ENCODE results near the gene AMPD2. TPM values are rescaled to one million over a fixed set of nuclear protein-coding genes. Genes with fewer than 3 reads are reported as not detected.
"Not testable (repeated sequence)": the region's sequence is repeated elsewhere in the genome, so short reads cannot be mapped to it uniquely, and the experiment has no call there.

Gene AMPD2
- total RNA-seq, 1 donor from 2014 or later, result 78.4 TPM

DNA sequence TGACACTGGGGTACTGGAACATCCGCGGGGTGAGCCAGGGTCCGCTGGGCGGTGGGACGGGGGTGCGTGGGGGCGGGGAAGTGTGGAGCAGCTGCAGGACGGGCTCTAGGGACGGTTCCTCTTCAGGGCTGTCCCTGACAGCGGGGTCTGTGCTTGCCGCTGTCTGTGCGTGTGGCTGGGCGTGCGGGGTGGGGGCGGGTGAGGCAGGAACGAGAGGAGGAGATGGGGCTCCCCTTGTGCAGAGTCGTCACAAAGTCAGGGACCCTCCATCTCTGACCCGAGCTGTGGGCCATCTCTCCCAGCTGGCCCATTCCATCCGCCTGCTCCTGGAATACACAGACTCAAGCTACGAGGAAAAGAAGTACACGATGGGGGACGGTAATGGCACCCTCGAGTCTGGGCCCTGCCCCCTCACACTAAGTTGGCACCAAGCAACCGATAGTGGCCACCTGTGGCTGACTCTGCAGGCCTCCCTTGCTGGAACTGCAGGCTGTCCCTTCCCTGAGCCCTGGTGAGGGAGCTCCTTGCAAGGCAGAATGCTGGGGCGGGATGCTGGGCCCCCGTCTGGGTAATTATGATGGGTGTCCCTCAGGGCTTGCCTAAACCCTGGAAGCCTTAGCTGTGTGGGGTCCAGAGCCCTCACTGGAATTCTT is 48.6 kb downstream of the AMPD2 start:
- no peaks in the 10 kb centered on the region for H3K27me3 Mint-ChIP-seq (ENCODE audit: low read depth)
- no peaks in the 10 kb centered on the region for H3K9me3 Mint-ChIP-seq
- intact Hi-C loops (cut with micrococcal nuclease), result no loop called here
- peaks cover 24% of the 10 kb centered on the region for H3K4me1 Mint-ChIP-seq (ENCODE audit: low read depth)
- H3K4me3 Mint-ChIP-seq (ENCODE audit: low read depth), result peak overlapping the region; percentile 70
- DNase-seq (ENCODE audit: low spot score), result no peak
- peaks cover 12% of the 10 kb centered on the region for H3K36me3 Mint-ChIP-seq (ENCODE audit: low read depth)
- peak overlapping the region; percentile 29 for H3K27ac Mint-ChIP-seq

DNA sequence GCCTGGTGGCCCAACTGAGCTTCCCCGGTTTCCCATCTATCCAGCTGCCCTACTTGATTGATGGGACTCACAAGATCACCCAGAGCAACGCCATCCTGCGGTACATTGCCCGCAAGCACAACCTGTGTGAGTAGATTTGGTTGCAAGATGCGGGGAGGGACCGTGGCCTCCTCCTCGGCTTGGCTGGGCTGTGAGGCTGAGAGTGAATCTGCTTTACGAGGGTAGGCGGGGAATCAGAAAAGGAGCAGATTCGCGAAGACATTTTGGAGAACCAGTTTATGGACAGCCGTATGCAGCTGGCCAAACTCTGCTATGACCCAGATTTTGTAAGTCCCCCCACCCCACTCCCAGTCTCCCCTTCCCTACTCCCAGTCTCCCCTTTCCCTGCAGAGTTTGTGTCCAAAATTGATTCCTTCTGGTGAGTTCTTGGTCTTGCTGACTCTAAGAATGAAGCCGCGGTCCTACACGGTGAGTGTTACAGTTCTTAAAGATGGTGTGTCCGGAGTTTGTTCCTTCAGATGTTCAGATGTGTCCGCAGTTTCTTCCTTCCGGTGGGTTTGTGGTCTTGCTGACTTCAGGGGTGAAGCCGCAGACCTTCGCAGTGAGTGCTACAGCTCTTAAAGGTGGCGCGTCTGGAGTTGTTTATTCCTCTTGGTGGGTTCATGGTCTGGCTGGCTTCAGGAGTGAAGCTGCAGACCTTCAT is 49.8 kb downstream of the AMPD2 start:
- Mint-ChIP-seq H3K27ac (peak overlapping the region; percentile 71), H3K4me3 (ENCODE audit: low read depth) (peak overlapping the region; percentile 70)

DNA sequence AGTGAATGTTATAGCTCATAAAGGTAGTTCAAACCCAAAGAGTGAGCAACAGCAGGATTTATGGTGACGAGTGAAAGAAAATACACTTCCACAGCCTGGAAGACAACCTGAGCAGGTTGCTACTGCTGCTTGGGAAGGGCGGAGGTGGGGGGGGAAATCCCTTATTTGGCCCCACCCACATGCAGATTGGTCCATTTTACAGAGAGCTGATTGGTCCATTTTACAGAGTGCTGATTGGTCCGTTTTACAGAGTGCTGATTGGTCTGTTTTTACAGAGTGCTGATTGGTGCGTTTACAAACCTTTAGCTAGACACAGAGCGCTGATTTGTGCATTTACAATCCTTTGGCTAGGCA is 50.3 kb downstream of the AMPD2 start:
- H3K27me3 Mint-ChIP-seq (ENCODE audit: low read depth); DNase-seq (ENCODE audit: low spot score); H3K9me3 Mint-ChIP-seq; intact Hi-C loops (cut with micrococcal nuclease): not testable (repeated sequence)
- H3K36me3 Mint-ChIP-seq (ENCODE audit: low read depth), result peaks cover 12% of the 10 kb centered on the region
- peak overlapping the region; percentile 70 for H3K4me3 Mint-ChIP-seq (ENCODE audit: low read depth)
- H3K27ac Mint-ChIP-seq, result peak overlapping the region; percentile 71
- peaks cover 24% of the 10 kb centered on the region for H3K4me1 Mint-ChIP-seq (ENCODE audit: low read depth)

More for the DNA sequence above, 49.8 kb downstream of the AMPD2 start:
- Mint-ChIP-seq H3K4me1 (ENCODE audit: low read depth) (peaks cover 24% of the 10 kb centered on the region), H3K27me3 (ENCODE audit: low read depth) (no peaks in the 10 kb centered on the region), H3K36me3 (ENCODE audit: low read depth) (peaks cover 12% of the 10 kb centered on the region), H3K9me3 (no peaks in the 10 kb centered on the region)
- no peak for DNase-seq (ENCODE audit: low spot score)
- intact Hi-C loops (cut with micrococcal nuclease), result no loop called here

DNA sequence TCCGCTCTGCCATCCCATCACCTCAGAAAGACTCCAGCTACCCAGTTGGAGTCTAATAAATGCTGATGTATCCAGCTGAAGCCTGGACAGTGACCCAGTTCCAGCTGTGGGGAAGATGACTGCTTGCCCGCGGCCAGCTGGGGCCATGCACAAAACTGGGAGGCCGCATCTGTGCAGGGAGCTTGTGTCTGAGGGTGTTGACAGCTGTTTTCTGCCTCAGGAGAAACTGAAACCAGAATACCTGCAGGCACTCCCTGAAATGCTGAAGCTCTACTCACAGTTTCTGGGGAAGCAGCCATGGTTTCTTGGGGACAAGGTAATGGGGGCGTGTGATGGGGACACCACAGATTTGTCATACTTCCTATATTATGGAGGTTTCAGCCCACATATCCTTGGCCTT is 51.4 kb downstream of the AMPD2 start:
- intact Hi-C loops (cut with micrococcal nuclease), result no loop called here

DNA sequence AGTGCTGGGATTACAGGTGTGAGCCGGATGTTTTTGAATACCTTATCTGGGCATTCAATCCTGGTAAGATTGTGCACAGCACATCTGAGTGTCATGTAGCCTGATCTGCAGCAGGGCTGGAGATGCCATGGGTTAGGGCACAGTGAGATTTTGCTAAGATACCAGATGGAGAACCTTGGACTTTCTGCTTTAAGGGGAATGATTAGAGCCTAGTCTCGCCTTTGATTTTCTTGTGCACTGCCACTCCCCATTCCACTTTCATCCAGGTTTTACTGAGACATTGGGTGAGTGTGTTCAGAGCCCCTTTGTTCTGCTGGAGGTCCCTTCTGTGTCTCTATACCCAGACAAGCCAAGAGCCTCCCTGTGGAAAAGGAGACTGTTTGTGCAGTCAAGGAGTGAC is 54.2 kb downstream of the AMPD2 start:
- intact Hi-C loops (cut with micrococcal nuclease); H3K4me3 Mint-ChIP-seq (ENCODE audit: low read depth); H3K27me3 Mint-ChIP-seq (ENCODE audit: low read depth); H3K9me3 Mint-ChIP-seq; DNase-seq (ENCODE audit: low spot score); H3K27ac Mint-ChIP-seq: not testable (repeated sequence)
- Mint-ChIP-seq H3K36me3 (ENCODE audit: low read depth) (peaks cover 12% of the 10 kb centered on the region), H3K4me1 (ENCODE audit: low read depth) (peaks cover 18% of the 10 kb centered on the region)

More for the DNA sequence above, 51.4 kb downstream of the AMPD2 start:
- Mint-ChIP-seq H3K27ac (no peak overlapping the region), H3K9me3 (no peaks in the 10 kb centered on the region), H3K4me1 (ENCODE audit: low read depth) (peaks cover 24% of the 10 kb centered on the region), H3K4me3 (ENCODE audit: low read depth) (no peak overlapping the region), H3K27me3 (ENCODE audit: low read depth) (no peaks in the 10 kb centered on the region), H3K36me3 (ENCODE audit: low read depth) (peaks cover 12% of the 10 kb centered on the region)
- DNase-seq (ENCODE audit: low spot score), result no peak

DNA sequence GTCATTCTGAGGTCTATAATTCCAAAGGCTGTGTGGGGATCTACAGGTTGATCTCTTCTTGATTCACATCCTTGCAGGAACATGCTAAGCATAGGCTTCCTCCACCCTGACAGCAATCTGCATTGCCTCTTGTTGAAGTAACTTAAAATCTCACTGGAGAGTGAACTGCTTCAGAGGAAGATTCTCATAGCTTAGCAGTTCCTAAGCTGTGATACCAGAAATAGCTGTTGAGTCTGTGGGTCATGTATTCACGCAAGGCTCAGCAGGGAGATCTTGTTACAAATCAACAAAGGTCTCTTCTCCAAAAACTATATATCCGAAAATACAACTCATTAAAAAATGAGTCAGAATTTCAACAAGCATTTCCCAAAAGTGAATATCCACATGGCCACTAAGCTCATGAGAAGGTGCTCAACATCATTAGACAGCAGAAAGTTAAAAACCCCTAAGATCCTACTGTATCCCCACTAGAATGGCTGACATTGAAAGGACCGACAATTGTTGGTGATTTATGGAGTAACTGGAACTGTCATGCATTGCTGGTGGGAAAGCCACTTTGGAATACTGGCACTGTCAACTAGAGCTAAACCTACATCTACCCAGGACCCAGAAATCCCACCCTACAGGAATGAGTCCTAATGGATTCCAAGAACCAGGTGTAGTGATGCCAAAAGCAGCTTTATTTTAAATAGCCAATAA is 57.2 kb downstream of the AMPD2 start:
- H3K27me3 Mint-ChIP-seq (ENCODE audit: low read depth); H3K9me3 Mint-ChIP-seq; H3K36me3 Mint-ChIP-seq (ENCODE audit: low read depth); H3K4me1 Mint-ChIP-seq (ENCODE audit: low read depth); H3K27ac Mint-ChIP-seq; intact Hi-C loops (cut with micrococcal nuclease); H3K4me3 Mint-ChIP-seq (ENCODE audit: low read depth); DNase-seq (ENCODE audit: low spot score): not testable (repeated sequence)

DNA sequence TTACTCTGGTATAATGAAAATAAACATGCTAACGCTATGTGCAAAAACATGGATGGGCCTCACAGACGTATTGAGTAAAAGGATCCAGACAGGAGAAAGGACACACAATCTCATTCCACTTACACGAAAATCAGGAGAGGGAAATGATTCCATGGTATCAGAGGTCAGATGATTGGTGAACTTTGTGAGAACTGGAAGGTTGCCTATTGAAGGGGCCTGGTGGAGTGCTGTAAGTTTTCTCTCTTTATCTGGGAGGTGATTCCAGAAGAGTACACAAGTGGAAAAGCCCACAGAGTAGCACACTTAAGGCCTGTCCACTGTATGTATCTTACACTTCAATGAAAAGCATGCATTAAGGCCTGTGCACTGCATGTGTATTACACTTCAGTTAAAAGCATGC is 57.8 kb downstream of the AMPD2 start:
- Mint-ChIP-seq H3K27me3 (ENCODE audit: low read depth) (no peaks in the 10 kb centered on the region), H3K4me1 (ENCODE audit: low read depth) (no peaks in the 10 kb centered on the region), H3K9me3 (no peaks in the 10 kb centered on the region), H3K27ac (no peak overlapping the region), H3K36me3 (ENCODE audit: low read depth) (no peaks in the 10 kb centered on the region), H3K4me3 (ENCODE audit: low read depth) (no peak overlapping the region)
- intact Hi-C loops (cut with micrococcal nuclease), result no loop called here
- DNase-seq (ENCODE audit: low spot score), result no peak

DNA sequence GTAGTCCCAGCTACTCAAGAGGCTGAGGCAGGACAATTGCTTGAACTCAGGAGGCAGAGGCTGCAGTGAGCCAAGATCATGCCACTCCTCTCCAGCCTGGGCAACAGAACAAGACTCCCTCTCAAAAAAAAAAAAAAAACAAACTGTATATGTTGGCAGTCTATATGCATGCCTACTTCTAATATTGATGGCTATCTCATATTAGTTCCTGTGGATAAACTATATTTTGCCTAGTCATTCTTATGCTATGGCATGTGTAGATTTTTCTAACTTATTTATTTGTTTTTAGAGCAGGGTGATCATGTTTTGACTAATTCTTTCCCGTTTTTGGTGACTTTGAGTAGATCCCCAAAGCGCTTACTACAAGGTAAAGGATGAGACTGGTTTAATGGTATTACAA is 59.0 kb downstream of the AMPD2 start:
- H3K4me3 Mint-ChIP-seq (ENCODE audit: low read depth); intact Hi-C loops (cut with micrococcal nuclease); DNase-seq (ENCODE audit: low spot score); H3K4me1 Mint-ChIP-seq (ENCODE audit: low read depth); H3K9me3 Mint-ChIP-seq; H3K36me3 Mint-ChIP-seq (ENCODE audit: low read depth); H3K27ac Mint-ChIP-seq; H3K27me3 Mint-ChIP-seq (ENCODE audit: low read depth): not testable (repeated sequence)

Other genes with a start within 250 kb of the AMPD2 start
- gene SORT1, start 221.9 kb upstream of the AMPD2 start, total RNA-seq, result 1.1 and 1.9 TPM in 2 replicates
- gene PSMA5, start 193.4 kb upstream of the AMPD2 start, total RNA-seq, result 257 and 281 TPM in 2 replicates
- gene SYPL2, start 153.3 kb upstream of the AMPD2 start, total RNA-seq, result 0.11 TPM in 1 of 2 replicates, not detected in the other
- gene ATXN7L2, start 135.9 kb upstream of the AMPD2 start, total RNA-seq, result 11.9 and 12.9 TPM in 2 replicates
- gene CYB561D1, start 125.7 kb upstream of the AMPD2 start, total RNA-seq, result 11.1 and 13.6 TPM in 2 replicates
- gene AMIGO1, start 110.1 kb upstream of the AMPD2 start, total RNA-seq, result 0.66 and 0.92 TPM in 2 replicates
- gene GPR61, start 80.0 kb upstream of the AMPD2 start, total RNA-seq, result 0.43 TPM in 1 of 2 replicates, not detected in the other
- gene GNAI3, start 71.2 kb upstream of the AMPD2 start, total RNA-seq, result 8.9 and 9.4 TPM in 2 replicates
- 0.18 TPM in 1 of 2 replicates, not detected in the other for gene GNAT2, start 221 bp upstream of the AMPD2 start, total RNA-seq
- gene GSTM4, start 36.3 kb downstream of the AMPD2 start, total RNA-seq, result 13.6 and 13.9 TPM in 2 replicates
- 30.1 and 32.3 TPM in 2 replicates for gene GSTM2, start 48.2 kb downstream of the AMPD2 start, total RNA-seq
- 112 and 113 TPM in 2 replicates for gene GSTM1, start 68.0 kb downstream of the AMPD2 start, total RNA-seq
- gene GSTM5, start 92.4 kb downstream of the AMPD2 start, total RNA-seq, result 0.09 and 0.46 TPM in 2 replicates
- 11.2 and 13.6 TPM in 2 replicates for gene GSTM3, start 121.2 kb downstream of the AMPD2 start, total RNA-seq
- not detected in 2 replicates for gene EPS8L3, start 144.1 kb downstream of the AMPD2 start, total RNA-seq